T-cell (primary cell): ENCODE measurements around the gene PID1. TPM values are rescaled to one million over a fixed set of nuclear protein-coding genes. Genes with fewer than 3 reads are reported as not detected.

Experiments
- ATAC-seq, 4 experiments: fragments of 200-7000 bp in 3 of 4; fragments of 150-1000 bp in 1 of 4; cut with Tn5 transposase; replicated peaks in 1 of 4; 1 replicate in 3 of 4; 2 replicates in 1 of 4; pipeline ENCODE4 v1.10.0; 2021; ENCODE audit warnings: moderate library complexity in 3 of 4, mild to moderate bottlenecking in 2 of 4, moderate number of reproducible peaks in 1 of 4
- CTCF ChIA-PET, 2 donors: fragments of 300-600 bp; sonication (Branson Sonifier 250); formaldehyde crosslinking; loops; one replicate each; lab custom pipeline; 2022; ENCODE audit warnings: antibody characterized with exemption in 2 of 2; lab: Charles Lee
- POLR2A ChIA-PET, 2 donors: fragments of 300-600 bp; sonication (Branson Sonifier 250); formaldehyde crosslinking; loops; one replicate each; lab custom pipeline; 2022; ENCODE audit warnings: antibody characterized with exemption in 2 of 2; lab: Charles Lee
- DNase-seq, 35 experiments: peaks; one replicate each; pipeline versions ENCODE4 v3.0.0 to v3.0.0-alpha.2; 2013 to 2023
- H3K27ac ChIP-seq: one replicate; pipeline ENCODE4 v1.5.1; 2013; ENCODE audit warnings: low read length
- H3K27me3 ChIP-seq, 2 experiments: replicated peaks in 1 of 2; 1 replicate in 1 of 2; 2 replicates in 1 of 2; pipeline versions ENCODE4 v1.6.1 to v1.7.0; 2013; ENCODE audit warnings: low read length in 1 of 2, mixed read lengths in 1 of 2; ENCODE audit not compliant: control insufficient read depth in 2 of 2, insufficient read depth in 2 of 2; ENCODE audit errors: extremely low read depth in 1 of 2
- H3K36me3 ChIP-seq, 2 donors: 1 replicate in 1 of 2; 2 replicates in 1 of 2; pipeline versions ENCODE4 v1.6.1 to v1.7.0; 2013; ENCODE audit warnings: low read length in 1 of 2; ENCODE audit not compliant: control insufficient read depth in 2 of 2, insufficient read depth in 1 of 2; ENCODE audit errors: extremely low read depth in 1 of 2
- H3K4me1 ChIP-seq, 2 experiments: 1 replicate in 1 of 2; 2 replicates in 1 of 2; pipeline versions ENCODE4 v1.6.1 to v1.7.0; 2013; ENCODE audit warnings: low read length in 2 of 2, mixed read lengths in 1 of 2; ENCODE audit not compliant: insufficient read depth in 2 of 2, control insufficient read depth in 1 of 2; ENCODE audit errors: extremely low read depth in 1 of 2
- H3K4me3 ChIP-seq, 2 donors: 1 replicate in 1 of 2; 2 replicates in 1 of 2; pipeline versions ENCODE4 v1.5.1 to v1.7.0; 2013; ENCODE audit warnings: mild to moderate bottlenecking in 2 of 2, low read length in 1 of 2, moderate library complexity in 1 of 2; ENCODE audit not compliant: control insufficient read depth in 1 of 2; ENCODE audit errors: extremely low read depth in 1 of 2
- H3K9me3 ChIP-seq: 2 replicates; pipeline ENCODE4 v1.7.0; 2013
- H3K27ac Mint-ChIP-seq, 2 donors: one replicate each; pipeline ENCODE4 v1.8.0; 2020 to 2021; ENCODE audit warnings: mild to moderate bottlenecking in 2 of 2, mixed read lengths in 2 of 2
- H3K27me3 Mint-ChIP-seq, 2 donors: one replicate each; pipeline ENCODE4 v1.8.0; 2021 to 2022; ENCODE audit warnings: mixed read lengths in 2 of 2
- H3K36me3 Mint-ChIP-seq: one replicate; pipeline ENCODE4 v1.8.0; 2021; ENCODE audit warnings: mixed read lengths
- H3K4me1 Mint-ChIP-seq, 3 donors: one replicate each; pipeline ENCODE4 v1.8.0; 2020 to 2022; ENCODE audit warnings: mixed read lengths in 3 of 3, mild to moderate bottlenecking in 1 of 3
- H3K4me3 Mint-ChIP-seq, 3 donors: one replicate each; pipeline ENCODE4 v1.8.0; 2020 to 2022; ENCODE audit warnings: mild to moderate bottlenecking in 3 of 3, mixed read lengths in 3 of 3, moderate library complexity in 3 of 3
- H3K9me3 Mint-ChIP-seq, 3 donors: one replicate each; pipeline ENCODE4 v1.8.0; 2020 to 2022; ENCODE audit warnings: mixed read lengths in 3 of 3
- WGBS: methylation state at CpG from one replicate; pipeline ENCODE4 v1.1.5; 2013; ENCODE audit warnings: missing lambda C conversion rate; ENCODE audit not compliant: insufficient coverage; 5-methylcytosine and 5-hydroxymethylcytosine counted together
- total RNA-seq, 35 experiments: library from RNA in 6 of 35; stranded (reverse) in 6 of 35; fragments of 120-200 nt in 1 of 35; gene quantifications; one replicate each; pipeline versions ENCODE4 v1.2.1 to v1.2.4 and lab custom pipeline; 2013 to 2026

PID1 gene
- total RNA-seq, 5 donors from 2014 or later (not counting 1 experiment from before 2014, with no cell fraction given), result 0.20 to 0.36 (median 0.25) TPM; not detected in 2

GRCh38 chr2:229137639-229138038, 133.4 kb downstream of the PID1 start:
- Mint-ChIP-seq H3K4me1 (no peaks in the 10 kb centered on the region), H3K27ac (no peak overlapping the region), H3K36me3 (no peaks in the 10 kb centered on the region), H3K27me3 (no peaks in the 10 kb centered on the region), H3K9me3 (peaks cover 3 to 7% (median 4%) of the 10 kb centered on the region in 3 donors), H3K4me3 (no peak overlapping the region)
- H3K27me3 ChIP-seq, result no peaks in the 10 kb centered on the region
- no peaks in the 10 kb centered on the region for H3K4me1 ChIP-seq
- ChIA-PET POLR2A (no interaction called here), CTCF (no interaction called here)
- H3K4me3 ChIP-seq, result no peak overlapping the region
- H3K27ac ChIP-seq, result no peak overlapping the region
- ATAC-seq (no peak), DNase-seq (no peak)
- H3K36me3 ChIP-seq, result no peaks in the 10 kb centered on the region
- no CpG with 5 or more reads among the region's 3 CpGs for WGBS
- no peaks in the 10 kb centered on the region for H3K9me3 ChIP-seq

DNA sequence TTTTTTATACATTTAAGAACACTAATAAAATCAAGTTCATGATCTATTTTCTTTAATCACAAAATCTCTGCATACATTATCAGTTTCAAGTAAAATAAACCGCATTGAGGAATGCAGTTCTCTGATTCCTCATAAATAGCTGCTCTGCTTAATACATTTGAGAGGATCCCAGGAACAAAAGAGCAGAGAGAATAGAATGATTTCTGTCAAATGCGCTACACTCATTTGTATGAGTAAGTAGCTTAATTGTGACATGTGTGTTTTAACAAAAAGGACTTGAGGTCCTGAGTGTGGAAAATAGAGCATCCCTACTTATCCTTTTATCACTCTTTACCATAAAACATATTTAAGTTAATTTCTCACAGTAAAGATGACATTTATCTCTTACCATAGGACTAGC, 134.0 kb downstream of the PID1 start:
- no peaks in the 10 kb centered on the region for H3K36me3 Mint-ChIP-seq
- no peak overlapping the region for H3K4me3 Mint-ChIP-seq
- no peak overlapping the region for H3K4me3 ChIP-seq
- ChIA-PET CTCF (no interaction called here), POLR2A (no interaction called here)
- no peaks in the 10 kb centered on the region for H3K27me3 Mint-ChIP-seq
- no peaks in the 10 kb centered on the region for H3K36me3 ChIP-seq
- peaks cover 3 to 7% (median 4%) of the 10 kb centered on the region in 3 donors for H3K9me3 Mint-ChIP-seq
- no peaks in the 10 kb centered on the region for H3K9me3 ChIP-seq
- H3K27ac ChIP-seq, result no peak overlapping the region
- WGBS, result 100% methylated on average over 1 of the region's 2 CpGs
- no peaks in the 10 kb centered on the region for H3K4me1 ChIP-seq
- H3K4me1 Mint-ChIP-seq, result no peaks in the 10 kb centered on the region
- H3K27ac Mint-ChIP-seq, result no peak overlapping the region
- no peak for ATAC-seq
- H3K27me3 ChIP-seq, result no peaks in the 10 kb centered on the region
- DNase-seq, result no peak

DNA sequence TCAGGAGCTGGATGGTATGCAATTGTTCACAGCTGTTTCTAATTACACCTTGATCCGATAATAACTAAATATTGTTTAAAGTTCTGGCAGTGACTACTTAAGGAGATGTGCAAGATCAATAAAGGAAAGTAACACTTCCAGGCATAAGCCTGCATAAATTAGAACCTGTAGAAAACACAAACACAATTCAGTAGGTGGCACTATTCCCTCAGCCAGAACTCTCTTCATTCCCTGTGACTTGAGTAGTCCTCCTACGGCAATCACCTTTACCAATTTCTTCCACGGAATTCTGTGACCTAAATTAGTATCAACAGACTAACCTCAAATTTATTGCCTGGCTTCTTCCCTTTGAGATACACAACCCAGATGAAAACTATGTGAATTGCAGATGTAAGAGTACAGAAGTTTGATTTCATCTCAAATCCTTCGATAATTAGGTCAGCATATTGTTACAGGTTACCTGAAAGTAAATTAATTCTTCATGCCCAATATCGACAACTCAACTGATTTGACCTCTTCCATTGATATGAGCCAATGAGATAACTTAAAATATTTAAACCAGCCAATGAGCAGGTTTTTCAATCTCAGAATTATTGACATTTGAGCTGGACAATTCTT, 137.8 kb downstream of the PID1 start:
- H3K27me3 Mint-ChIP-seq, result no peaks in the 10 kb centered on the region
- no peaks in the 10 kb centered on the region for H3K27me3 ChIP-seq
- H3K4me3 Mint-ChIP-seq, result no peak overlapping the region
- no peaks in the 10 kb centered on the region for H3K36me3 Mint-ChIP-seq
- H3K9me3 Mint-ChIP-seq, result peaks cover 2 to 4% (median 4%) of the 10 kb centered on the region in 3 donors
- H3K4me3 ChIP-seq, result no peak overlapping the region
- ATAC-seq, result no peak
- no peak overlapping the region for H3K27ac Mint-ChIP-seq
- no peaks in the 10 kb centered on the region for H3K9me3 ChIP-seq
- no peaks in the 10 kb centered on the region for H3K4me1 Mint-ChIP-seq
- no CpG with 5 or more reads among the region's 5 CpGs for WGBS
- ChIA-PET CTCF (no interaction called here), POLR2A (no interaction called here)
- no peaks in the 10 kb centered on the region for H3K4me1 ChIP-seq
- no peak for DNase-seq
- H3K36me3 ChIP-seq, result no peaks in the 10 kb centered on the region
- H3K27ac ChIP-seq, result no peak overlapping the region

- H3K36me3 Mint-ChIP-seq, result no peaks in the 10 kb centered on the region
- H3K4me3 Mint-ChIP-seq, result no peak overlapping the region
- ATAC-seq (no peak), DNase-seq (no peak)
- H3K9me3 ChIP-seq, result no peaks in the 10 kb centered on the region
- no peak overlapping the region for H3K27ac ChIP-seq
- no peaks in the 10 kb centered on the region for H3K4me1 ChIP-seq
- WGBS, result 77% methylated on average over 4 of the region's 6 CpGs
- ChIA-PET CTCF (no interaction called here), POLR2A (no interaction called here)
- peaks cover 2 to 4% (median 4%) of the 10 kb centered on the region in 3 donors for H3K9me3 Mint-ChIP-seq
- no peak overlapping the region for H3K27ac Mint-ChIP-seq
- H3K36me3 ChIP-seq, result no peaks in the 10 kb centered on the region
- no peaks in the 10 kb centered on the region for H3K27me3 ChIP-seq
- no peaks in the 10 kb centered on the region for H3K27me3 Mint-ChIP-seq
- no peak overlapping the region for H3K4me3 ChIP-seq
- no peaks in the 10 kb centered on the region for H3K4me1 Mint-ChIP-seq
Observed at GRCh38 chr2:229132236-229132635, 138.9 kb downstream of the PID1 start.

GRCh38 chr2:229130522-229130921, 140.6 kb downstream of the PID1 start:
- no peak overlapping the region for H3K27ac ChIP-seq
- H3K36me3 ChIP-seq, result no peaks in the 10 kb centered on the region
- Mint-ChIP-seq H3K4me1 (no peaks in the 10 kb centered on the region), H3K27ac (no peak overlapping the region), H3K4me3 (no peak overlapping the region), H3K9me3 (peaks cover 2 to 7% (median 6%) of the 10 kb centered on the region in 3 donors), H3K27me3 (no peaks in the 10 kb centered on the region), H3K36me3 (no peaks in the 10 kb centered on the region)
- no peaks in the 10 kb centered on the region for H3K4me1 ChIP-seq
- H3K9me3 ChIP-seq, result no peaks in the 10 kb centered on the region
- no peak for DNase-seq
- no peak overlapping the region for H3K4me3 ChIP-seq
- no peak for ATAC-seq
- WGBS, result 28% methylated on average over 3 of the region's 6 CpGs
- ChIA-PET CTCF (no interaction called here), POLR2A (interaction anchor here in 1 of 2 donors (0.6 kb wide), 1 partner anchor 14 kb away, joined by 3 read pairs; no protein-coding TSS in a partner anchor)
- H3K27me3 ChIP-seq, result no peaks in the 10 kb centered on the region

DNA sequence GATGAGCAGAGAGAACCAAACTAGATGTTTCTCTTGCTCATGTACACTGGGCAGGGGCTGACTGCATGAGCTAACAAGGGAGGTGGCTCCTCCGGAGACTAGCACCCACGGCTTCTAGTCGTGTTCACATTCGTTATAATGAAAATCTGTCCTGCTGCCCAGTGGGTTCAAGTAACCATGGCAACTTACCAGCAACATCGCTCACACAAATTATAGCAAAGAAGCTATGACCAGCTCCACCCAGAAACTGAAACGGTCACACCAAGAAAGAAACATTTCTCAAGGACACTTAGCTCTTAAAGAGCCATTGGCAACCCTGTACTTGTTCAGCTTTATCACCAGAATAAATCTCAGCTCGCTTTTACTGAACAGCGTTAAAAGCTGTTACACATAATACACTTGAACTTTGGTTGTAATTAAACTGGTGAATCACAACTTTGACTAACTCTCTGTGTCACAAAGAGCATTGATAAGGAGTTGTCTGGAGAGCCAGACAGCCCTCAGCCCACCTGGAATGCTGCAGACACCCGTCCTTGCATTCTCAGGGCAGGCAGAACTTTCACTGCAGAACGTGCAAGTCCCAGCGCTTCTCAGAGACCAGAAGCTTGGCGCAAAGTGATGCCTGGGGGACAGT, 141.2 kb downstream of the PID1 start:
- H3K4me3 Mint-ChIP-seq, result no peak overlapping the region
- H3K36me3 Mint-ChIP-seq, result no peaks in the 10 kb centered on the region
- ChIA-PET CTCF (no interaction called here), POLR2A (interaction anchor here in 1 of 2 donors (0.6 kb wide), 1 partner anchor 15 kb away, joined by 3 read pairs; no protein-coding TSS in a partner anchor)
- Histone ChIP-seq H3K36me3 (no peaks in the 10 kb centered on the region), H3K9me3 (no peaks in the 10 kb centered on the region), H3K4me3 (no peak overlapping the region), H3K4me1 (no peaks in the 10 kb centered on the region), H3K27me3 (no peaks in the 10 kb centered on the region), H3K27ac (no peak overlapping the region)
- H3K4me1 Mint-ChIP-seq, result no peaks in the 10 kb centered on the region
- peaks cover 2 to 7% (median 6%) of the 10 kb centered on the region in 3 donors for H3K9me3 Mint-ChIP-seq
- H3K27ac Mint-ChIP-seq, result no peak overlapping the region
- ATAC-seq (no peak), DNase-seq (no peak)
- 74% methylated on average over 7 of the region's 12 CpGs for WGBS
- no peaks in the 10 kb centered on the region for H3K27me3 Mint-ChIP-seq
